OCI-M2 (cell line): Measurements from ENCODE around the gene RNF26.
"Not testable (repeated sequence)": the region's sequence is repeated elsewhere in the genome, so short reads cannot be mapped to it uniquely, and the experiment has no call there.

Experiments
- DNase-seq: peaks from one replicate; lab custom pipeline; 2025; ENCODE audit not compliant: unreplicated experiment; lab: John Stamatoyannopoulos, UW

RNF26 gene

GRCh38 chr11:119381181-119381988 lies 47.1 kb downstream of the RNF26 start, which contains the start of gene USP2:
TSS of gene USP2 (minus strand) at chr11:119381690. CDS start at chr11:119373480, 8,210 bp downstream.
- DNase-seq = peak; percentile 80

- no peak for DNase-seq
Observed at GRCh38 chr11:119382101-119382500, 47.8 kb downstream of the RNF26 start.

- not testable (repeated sequence) for DNase-seq
Observed at GRCh38 chr11:119382513-119382912, 48.2 kb downstream of the RNF26 start.

- DNase-seq = no peak
Observed at GRCh38 chr11:119384332-119384731, 50.0 kb downstream of the RNF26 start.
